ENCODE data around the gene NEBL. TPM values are rescaled to one million over a fixed set of nuclear protein-coding genes. Genes with fewer than 3 reads are reported as not detected.
"Not testable (repeated sequence)": the region's sequence is repeated elsewhere in the genome, so short reads cannot be mapped to it uniquely, and the experiment has no call there.

Gene NEBL
- total and polyA plus RNA-seq, 2 donors from 2014 or later: 13.8 to 21.2 TPM

- FAIRE-seq: no peak
- no peaks in the 10 kb centered on the region for H3K9me3 ChIP-seq (ENCODE audit: control insufficient read depth in 2 of 3, insufficient read depth in 1 of 3, low read length in 3 of 3)
- no peak for DNase-seq
- no peaks in the 10 kb centered on the region for H3K27me3 ChIP-seq (ENCODE audit: control insufficient read depth, insufficient read depth, low read length)
- intact Hi-C loops (cut with DNase I): no loop called here
- H3K27ac ChIP-seq (ENCODE audit: low read depth in 2 of 2, low read length in 2 of 2): no peak overlapping the region
- H3K4me3 ChIP-seq (ENCODE audit: low read length in 3 of 3): no peak overlapping the region
- TF ChIP-seq CTCF (IDR thresholded peaks at IDR 0.05; ENCODE audit: borderline replicate concordance, extremely low read depth, insufficient read depth): no peak
- H3K9ac ChIP-seq (ENCODE audit: low read length in 3 of 3): no peak overlapping the region
- no peaks in the 10 kb centered on the region for H3K4me1 ChIP-seq (ENCODE audit: control insufficient read depth in 2 of 3, insufficient read depth in 2 of 3, low read depth in 1 of 3, low read length in 3 of 3)
- peaks cover 0 to 3% (median 0%) of the 10 kb centered on the region in 3 donors for H3K36me3 ChIP-seq (ENCODE audit: control insufficient read depth in 2 of 3, insufficient read depth in 3 of 3, low read length in 3 of 3)
Measured at GRCh38 chr10:20944789-20945502, 47.8 kb upstream of the NEBL start.

- not testable (repeated sequence) for H3K27ac ChIP-seq (ENCODE audit: low read depth in 2 of 2, low read length in 2 of 2); FAIRE-seq; H3K27me3 ChIP-seq (ENCODE audit: control insufficient read depth, insufficient read depth, low read length)
Measured at GRCh38 chr10:20939414-20939813, 42.3 kb upstream of the NEBL start.

GRCh38 chr10:20936396-20936795 is 39.3 kb upstream of the NEBL start:
- H3K36me3 ChIP-seq (ENCODE audit: control insufficient read depth in 2 of 3, insufficient read depth in 3 of 3, low read length in 3 of 3): peaks cover 0 to 2% (median 0%) of the 10 kb centered on the region in 3 donors
- FAIRE-seq: no peak
- H3K4me3 ChIP-seq (ENCODE audit: low read length in 3 of 3): no peak overlapping the region

More at GRCh38 chr10:20939414-20939813, 42.3 kb upstream of the NEBL start:
- intact Hi-C loops (cut with DNase I); H3K36me3 ChIP-seq (ENCODE audit: control insufficient read depth in 2 of 3, insufficient read depth in 3 of 3, low read length in 3 of 3); H3K9me3 ChIP-seq (ENCODE audit: control insufficient read depth in 2 of 3, insufficient read depth in 1 of 3, low read length in 3 of 3); H3K4me3 ChIP-seq (ENCODE audit: low read length in 3 of 3); H3K4me1 ChIP-seq (ENCODE audit: control insufficient read depth in 2 of 3, insufficient read depth in 2 of 3, low read depth in 1 of 3, low read length in 3 of 3); H3K9ac ChIP-seq (ENCODE audit: low read length in 3 of 3); DNase-seq: not testable (repeated sequence)

More at GRCh38 chr10:20936396-20936795, 39.3 kb upstream of the NEBL start:
- H3K9ac ChIP-seq (ENCODE audit: low read length in 3 of 3): no peak overlapping the region
- H3K27ac ChIP-seq (ENCODE audit: low read depth in 2 of 2, low read length in 2 of 2): no peak overlapping the region
- DNase-seq: peak in 1 of 5 donors; percentile 8
- no peak for TF ChIP-seq CTCF (IDR thresholded peaks at IDR 0.05; ENCODE audit: borderline replicate concordance, extremely low read depth, insufficient read depth)
- intact Hi-C loops (cut with DNase I): no loop called here
- no peaks in the 10 kb centered on the region for H3K9me3 ChIP-seq (ENCODE audit: control insufficient read depth in 2 of 3, insufficient read depth in 1 of 3, low read length in 3 of 3)
- H3K4me1 ChIP-seq (ENCODE audit: control insufficient read depth in 2 of 3, insufficient read depth in 2 of 3, low read depth in 1 of 3, low read length in 3 of 3): peaks cover 0 to 5% (median 0%) of the 10 kb centered on the region in 3 donors
- H3K27me3 ChIP-seq (ENCODE audit: control insufficient read depth, insufficient read depth, low read length): no peaks in the 10 kb centered on the region
